Measurements from ENCODE around the gene CERCAM.

CERCAM gene

DNA sequence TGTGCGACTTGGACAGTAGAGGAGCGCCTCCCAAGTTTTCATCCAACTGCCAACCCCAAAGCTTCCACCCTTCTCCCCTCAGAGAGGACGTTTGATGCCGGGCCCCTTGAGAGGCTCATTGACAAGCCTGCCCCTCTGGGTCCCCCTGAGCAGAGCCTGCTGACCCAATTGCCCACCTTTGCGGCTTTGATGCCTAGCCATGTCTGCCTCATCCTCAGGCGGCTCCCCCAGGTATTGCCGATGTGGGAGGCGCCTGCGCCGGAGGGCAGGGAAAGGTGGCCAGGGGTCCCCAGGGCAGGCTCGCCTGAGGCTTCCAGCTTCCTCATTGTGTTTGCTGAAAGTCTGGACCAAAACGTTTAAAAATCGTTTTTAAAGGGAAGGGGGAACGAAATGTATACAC, 36.5 kb downstream of the CERCAM start:
- no peak for DNase-seq

GRCh38 chr9:128459011-128459410, 38.4 kb downstream of the CERCAM start:
- no peak for DNase-seq

GRCh38 chr9:128469070-128469469, 48.4 kb downstream of the CERCAM start:
- no peak for DNase-seq

DNA sequence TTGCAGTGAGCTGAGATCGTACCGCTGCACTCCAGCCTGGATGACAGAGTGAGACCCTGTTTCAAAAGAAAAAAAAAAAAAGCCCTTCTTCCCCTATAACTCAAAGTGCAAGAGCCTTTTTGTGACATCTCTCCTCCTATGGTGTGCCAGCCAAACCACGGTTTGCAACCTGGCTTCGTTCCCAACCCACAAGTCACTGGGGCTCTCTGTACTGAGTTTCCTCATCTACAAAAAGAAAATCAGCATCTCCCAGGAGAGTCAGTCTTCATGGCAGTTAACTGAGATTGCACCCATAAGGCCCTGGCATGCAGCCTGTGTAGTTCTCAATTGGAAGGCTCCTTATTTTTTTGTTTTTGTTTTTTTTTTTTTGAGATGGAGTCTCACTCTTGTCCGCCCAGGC, 49.9 kb downstream of the CERCAM start:
- DNase-seq: no peak

DNA sequence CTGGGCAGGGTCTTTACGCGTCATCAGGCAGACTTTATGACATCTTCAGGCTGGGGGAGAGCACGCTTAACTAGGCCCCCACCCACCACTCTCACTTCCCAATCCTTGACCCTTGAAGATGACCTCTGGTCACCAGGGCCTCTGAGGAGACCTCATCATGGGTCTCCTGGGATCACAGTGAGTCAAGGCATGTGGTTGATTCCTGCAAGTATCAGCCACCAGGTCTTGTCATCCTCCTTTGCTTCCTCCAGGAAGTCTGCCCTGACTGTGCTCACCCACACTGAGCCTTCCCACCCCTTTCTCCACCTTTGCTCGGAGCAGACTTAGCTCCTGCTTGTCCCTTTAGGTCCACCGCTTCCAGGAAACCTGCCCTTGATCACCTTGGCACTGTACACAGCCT, 52.4 kb downstream of the CERCAM start:
- DNase-seq: no peak

- DNase-seq: no peak
These were observed 55.2 kb downstream of the CERCAM start for GRCh38 chr9:128475867-128476266.

DNA sequence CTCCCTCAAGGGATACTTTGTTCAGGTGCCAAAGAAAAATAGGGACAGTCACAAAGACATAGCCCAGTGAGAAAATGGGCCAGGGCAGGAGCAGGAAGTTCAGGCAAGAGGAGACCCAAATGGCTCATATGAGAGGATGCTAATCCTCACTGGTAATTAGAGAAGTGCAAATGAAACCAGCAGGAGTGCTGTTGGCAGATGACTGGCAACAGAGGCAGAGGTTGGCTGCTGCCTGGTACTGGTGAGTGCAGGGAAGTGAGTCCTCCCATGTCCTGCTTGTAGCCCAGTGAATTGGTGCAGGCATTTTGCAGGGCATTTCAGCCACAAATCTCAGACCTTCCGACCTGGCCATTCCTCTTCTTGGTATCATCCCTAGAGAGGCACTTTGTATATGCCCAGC, 58.6 kb downstream of the CERCAM start:
- DNase-seq: no peak

DNA sequence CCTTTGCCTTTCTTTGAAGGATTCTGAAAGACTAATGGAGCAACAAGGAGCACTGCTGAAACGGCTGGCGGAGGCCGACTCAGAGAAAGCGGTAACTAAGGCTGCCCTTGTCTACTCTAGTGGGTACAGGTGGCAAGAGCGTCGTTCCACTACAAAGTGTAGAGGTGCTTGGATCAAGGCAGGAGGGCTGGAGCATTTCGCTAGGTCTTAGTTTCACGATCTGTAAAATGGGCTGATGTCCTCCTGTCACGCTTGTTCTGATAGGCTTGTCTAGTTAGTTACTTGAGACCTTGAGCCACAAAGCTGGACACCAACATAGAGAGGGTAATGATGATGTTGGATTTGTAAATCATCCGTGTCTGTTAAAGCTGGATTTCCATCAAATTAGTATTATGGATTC, 60.9 kb downstream of the CERCAM start:
- no peak for DNase-seq

DNA sequence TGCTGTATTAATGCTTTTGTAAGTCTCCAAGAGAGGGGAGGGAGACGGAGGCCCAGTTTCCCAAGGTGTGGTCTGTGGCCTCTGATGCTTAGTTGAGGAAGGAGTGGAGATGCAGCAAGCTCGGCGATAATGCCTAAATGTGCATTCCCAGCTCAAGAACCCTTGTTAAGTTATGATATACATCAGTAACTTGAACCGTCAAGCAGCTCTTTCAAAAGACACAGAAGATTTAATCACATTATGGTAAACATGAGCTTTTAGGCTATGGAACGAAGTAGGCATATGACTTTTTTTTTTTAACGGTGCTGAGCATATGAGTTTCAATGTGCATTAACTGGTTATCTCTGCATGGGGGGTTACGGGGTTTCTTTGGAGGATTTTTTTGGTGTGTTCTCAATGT, 61.5 kb downstream of the CERCAM start:
- no peak for DNase-seq

GRCh38 chr9:128484686-128485413, 64.2 kb downstream of the CERCAM start:
- DNase-seq: no peak

DNA sequence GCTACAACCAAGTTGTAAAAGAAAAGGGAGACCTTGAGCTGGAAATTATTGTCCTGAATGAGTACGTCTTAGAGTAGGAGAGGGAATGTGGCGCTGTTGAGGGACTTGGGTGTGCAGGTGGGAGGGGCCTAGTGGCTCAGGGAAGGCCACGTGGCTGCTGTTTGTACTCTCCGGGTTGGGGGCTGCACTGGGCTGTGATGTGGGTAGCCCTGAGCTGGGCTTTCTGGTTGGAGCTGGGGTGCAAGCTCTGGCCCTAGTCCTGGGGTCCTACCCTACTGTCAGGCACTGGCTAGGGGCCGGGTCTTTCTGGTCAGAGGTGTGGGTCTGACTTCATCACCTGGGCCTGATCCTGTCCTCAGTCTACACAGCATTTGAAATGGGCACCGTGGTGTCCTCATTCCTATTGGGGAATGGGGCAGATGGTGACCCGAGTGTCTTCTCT, 64.8 kb downstream of the CERCAM start:
- DNase-seq: no peak

DNA sequence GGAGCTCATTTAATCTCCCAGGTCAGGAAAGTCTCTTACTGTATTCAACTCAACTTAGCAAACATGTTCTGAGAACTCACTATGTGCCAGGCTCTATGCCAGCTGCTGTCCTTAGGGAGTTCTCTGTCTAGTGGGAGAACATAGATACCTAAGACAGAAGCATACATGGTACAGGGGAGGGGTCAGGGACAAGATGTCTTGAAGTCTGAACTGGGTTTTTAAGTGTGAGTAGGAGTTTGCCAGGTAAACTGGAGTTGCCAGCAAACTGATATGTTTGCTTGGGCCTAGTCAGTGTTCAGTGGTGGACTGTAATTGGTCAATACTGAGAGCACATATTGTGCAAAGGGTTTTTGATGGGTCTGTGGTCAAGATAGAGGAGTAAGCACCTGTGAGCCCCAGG, 65.5 kb downstream of the CERCAM start:
- no peak for DNase-seq

Data from left hindlimb (tissue), 1 donor.